ENCODE data around the gene VAMP5. TPM values are rescaled to one million over a fixed set of nuclear protein-coding genes. Genes with fewer than 3 reads are reported as not detected.
"Not testable (repeated sequence)": the region's sequence is repeated elsewhere in the genome, so short reads cannot be mapped to it uniquely, and the experiment has no call there.

VAMP5 gene
- total RNA-seq, 1 donor from 2014 or later, result 87.0 TPM

DNA sequence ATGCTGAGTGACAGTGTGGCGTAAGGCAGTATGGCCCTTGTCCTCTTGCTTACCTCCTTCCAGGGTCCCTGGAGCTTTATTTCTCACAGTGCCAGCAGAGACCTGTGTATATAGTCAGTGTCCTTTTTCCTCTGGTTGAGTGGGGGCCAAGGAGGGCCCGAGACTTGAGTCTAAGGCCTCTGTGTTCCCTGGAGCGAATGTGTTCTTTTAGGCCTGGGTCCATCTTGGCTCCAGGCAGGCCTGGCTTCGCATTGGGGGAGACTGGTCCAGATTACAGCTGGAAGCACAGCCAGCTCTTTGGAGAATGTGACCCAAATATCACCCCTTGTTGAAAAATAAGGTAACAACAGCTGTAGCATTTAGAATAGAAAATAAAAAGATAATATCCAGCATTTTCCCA is 5.0 kb downstream of the VAMP5 start:
- peaks cover 97% of the 10 kb centered on the region for H3K4me1 ChIP-seq
- ATAC-seq, result no peak
- TF ChIP-seq CTCF (IDR thresholded peaks at IDR 0.05), result no peak

DNA sequence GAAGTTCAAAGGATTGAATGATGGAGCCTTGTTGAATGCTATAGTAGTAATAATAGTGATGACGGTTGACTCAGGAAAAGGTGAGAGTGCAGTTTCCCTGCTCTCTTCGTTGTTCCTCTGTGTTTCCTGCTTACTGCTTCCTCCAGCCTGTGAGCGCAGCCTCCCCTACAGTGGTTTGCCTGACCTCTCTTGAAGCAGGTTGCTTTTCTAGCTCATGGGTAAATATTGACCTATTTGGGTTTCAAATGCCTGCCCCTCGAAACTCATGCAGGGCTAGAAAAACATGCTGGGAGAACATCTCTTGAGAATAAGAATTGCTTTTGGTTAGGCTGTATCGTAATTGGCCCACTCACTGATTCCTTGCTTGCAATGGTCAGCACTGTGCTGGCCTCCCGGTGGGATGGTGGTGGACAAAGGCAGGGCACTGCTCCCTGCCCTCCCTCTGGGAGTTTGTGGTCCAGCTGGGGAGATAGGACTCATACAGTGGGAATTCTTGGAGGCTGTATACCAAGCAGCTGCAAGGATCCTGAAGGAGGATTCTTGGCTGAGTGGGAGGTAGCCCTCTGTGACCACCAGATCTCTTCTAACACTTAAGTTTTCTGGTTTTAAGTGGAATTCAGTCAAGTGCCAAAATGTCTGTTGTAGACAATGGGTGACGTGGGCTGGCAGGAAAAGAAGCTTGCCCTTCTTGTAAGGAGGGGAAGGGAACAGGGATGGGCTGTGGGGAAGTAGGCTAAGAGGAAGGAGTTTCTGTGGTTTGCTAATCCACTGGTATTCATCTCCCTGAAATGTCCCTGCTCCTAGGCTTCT is 6.0 kb downstream of the VAMP5 start:
- H3K27ac ChIP-seq, result peak overlapping the region; percentile 95
- peak overlapping the region; percentile 10 for H3K4me3 ChIP-seq
- ATAC-seq (peak; percentile 72 to 77), DNase-seq (peak; percentile 72)
- H3K9me3 ChIP-seq, result no peaks in the 10 kb centered on the region
- H3K4me1 ChIP-seq, result peaks cover 98% of the 10 kb centered on the region
- H3K36me3 ChIP-seq, result no peaks in the 10 kb centered on the region
- no peak for TF ChIP-seq CTCF (IDR thresholded peaks at IDR 0.05)
- no peaks in the 10 kb centered on the region for H3K27me3 ChIP-seq (ENCODE audit: low read depth)
- intact Hi-C loops (cut with DNase I), result no loop called here

More for the DNA sequence above, 5.0 kb downstream of the VAMP5 start:
- peak overlapping the region; percentile 95 for H3K27ac ChIP-seq
- H3K4me3 ChIP-seq, result no peak overlapping the region
- intact Hi-C loops (cut with DNase I), result no loop called here
- no peaks in the 10 kb centered on the region for H3K9me3 ChIP-seq
- no peaks in the 10 kb centered on the region for H3K36me3 ChIP-seq
- no peaks in the 10 kb centered on the region for H3K27me3 ChIP-seq (ENCODE audit: low read depth)
- no peak for DNase-seq

DNA sequence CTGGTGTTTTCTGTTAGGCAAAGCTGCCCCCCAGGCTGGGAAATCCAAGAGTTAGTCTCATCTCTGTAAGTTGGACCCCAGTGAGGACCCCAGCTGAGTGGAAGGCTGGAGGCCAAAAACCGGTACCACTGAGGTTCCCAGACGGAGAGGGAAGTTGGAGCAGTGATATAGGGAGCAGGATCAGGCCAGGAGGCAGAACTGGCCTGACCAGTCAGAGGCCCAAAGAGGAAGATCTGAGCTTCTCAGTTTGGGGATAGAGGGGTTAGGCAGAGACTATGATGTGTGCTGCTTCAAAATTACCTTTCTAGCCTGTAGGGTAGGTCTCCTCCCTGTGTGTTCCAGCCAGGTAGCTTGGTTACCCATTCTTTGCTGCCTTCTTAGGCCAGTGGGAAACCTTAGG is 6.7 kb downstream of the VAMP5 start:
- intact Hi-C loops (cut with DNase I), result no loop called here
- Histone ChIP-seq H3K27ac (peak overlapping the region; percentile 95), H3K4me3 (no peak overlapping the region), H3K27me3 (ENCODE audit: low read depth) (no peaks in the 10 kb centered on the region), H3K9me3 (no peaks in the 10 kb centered on the region), H3K4me1 (peaks cover 90% of the 10 kb centered on the region), H3K36me3 (no peaks in the 10 kb centered on the region)
- no peak for ATAC-seq
- DNase-seq, result no peak
- no peak for TF ChIP-seq CTCF (IDR thresholded peaks at IDR 0.05)

- Histone ChIP-seq H3K4me1 (peaks cover 89% of the 10 kb centered on the region), H3K27me3 (ENCODE audit: low read depth) (no peaks in the 10 kb centered on the region), H3K4me3 (no peak overlapping the region), H3K36me3 (peaks cover 1% of the 10 kb centered on the region), H3K9me3 (no peaks in the 10 kb centered on the region), H3K27ac (peak overlapping the region; percentile 95)
- no peak for TF ChIP-seq CTCF (IDR thresholded peaks at IDR 0.05)
- ATAC-seq (no peak), DNase-seq (no peak)
- intact Hi-C loops (cut with DNase I), result no loop called here
These were observed 7.3 kb downstream of the VAMP5 start for GRCh38 chr2:85591563-85591962.

GRCh38 chr2:85592299-85592698 is 8.1 kb downstream of the VAMP5 start:
- ATAC-seq; H3K27me3 ChIP-seq (ENCODE audit: low read depth); intact Hi-C loops (cut with DNase I); H3K9me3 ChIP-seq; H3K36me3 ChIP-seq; H3K4me3 ChIP-seq; DNase-seq: not testable (repeated sequence)
- Histone ChIP-seq H3K27ac (peak overlapping the region; percentile 95), H3K4me1 (peaks cover 89% of the 10 kb centered on the region)

GRCh38 chr2:85593023-85593422 is 8.8 kb downstream of the VAMP5 start:
- TF ChIP-seq CTCF (IDR thresholded peaks at IDR 0.05), result no peak
- Histone ChIP-seq H3K27ac (no peak overlapping the region), H3K9me3 (no peaks in the 10 kb centered on the region), H3K36me3 (peaks cover 16% of the 10 kb centered on the region), H3K27me3 (ENCODE audit: low read depth) (no peaks in the 10 kb centered on the region), H3K4me1 (peaks cover 82% of the 10 kb centered on the region), H3K4me3 (no peak overlapping the region)
- intact Hi-C loops (cut with DNase I), result no loop called here
- DNase-seq, result no peak
- no peak for ATAC-seq
